CD4-positive, alpha-beta memory T cell (primary cell): ENCODE measurements around the gene EFNB2. TPM values are rescaled to one million over a fixed set of nuclear protein-coding genes. Genes with fewer than 3 reads are reported as not detected.

Experiments used
- CTCF ChIA-PET: fragments of 350-600 bp; sonication (Branson Sonifier 250); formaldehyde crosslinking; loops from one replicate; lab custom pipeline; 2021; ENCODE audit warnings: inconsistent platforms; ENCODE audit not compliant: partially characterized antibody; lab: Charles Lee
- POLR2A ChIA-PET: fragments of 350-600 bp; sonication (Branson Sonifier 250); formaldehyde crosslinking; loops from one replicate; lab custom pipeline; 2021; ENCODE audit not compliant: partially characterized antibody; lab: Charles Lee
- DNase-seq, 5 donors: peaks; one replicate each; pipeline versions ENCODE4 v3.0.0 to v3.0.0-alpha.2; 2020 to 2022; ENCODE audit warnings: mixed read lengths in 1 of 5
- H3K27ac ChIP-seq: one replicate; pipeline ENCODE4 v1.7.0; 2013; ENCODE audit warnings: low read depth, low read length
- H3K27me3 ChIP-seq: 2 replicates; pipeline ENCODE4 v1.7.0; 2013; ENCODE audit warnings: mild to moderate bottlenecking, low read length, moderate library complexity; ENCODE audit not compliant: insufficient read depth
- H3K36me3 ChIP-seq: 2 replicates; pipeline ENCODE4 v1.7.0; 2013; ENCODE audit warnings: mild to moderate bottlenecking, low read length, moderate library complexity; ENCODE audit not compliant: insufficient read depth
- H3K4me1 ChIP-seq: 2 replicates; pipeline ENCODE4 v1.7.0; 2013; ENCODE audit warnings: mild to moderate bottlenecking, low read length, moderate library complexity; ENCODE audit not compliant: insufficient read depth
- H3K4me3 ChIP-seq, 2 donors: one replicate each; pipeline ENCODE4 v1.7.0; 2013; ENCODE audit warnings: low read length in 2 of 2, mild to moderate bottlenecking in 1 of 2
- H3K9me3 ChIP-seq, 2 donors: one replicate each; pipeline ENCODE4 v1.7.0; 2013; ENCODE audit warnings: low read length in 2 of 2, control low read depth in 1 of 2; ENCODE audit not compliant: control insufficient read depth in 1 of 2
- H3K27ac Mint-ChIP-seq, 7 donors: one replicate each; pipeline ENCODE4 v1.8.0; 2020 to 2021; ENCODE audit warnings: mixed read lengths in 7 of 7, mild to moderate bottlenecking in 6 of 7, inconsistent platforms in 3 of 7, moderate library complexity in 3 of 7
- H3K27me3 Mint-ChIP-seq, 2 donors: one replicate each; pipeline ENCODE4 v1.8.0; 2020 to 2021; ENCODE audit warnings: mixed read lengths in 2 of 2
- H3K36me3 Mint-ChIP-seq, 2 donors: one replicate each; pipeline ENCODE4 v1.8.0; 2020 to 2021; ENCODE audit warnings: mixed read lengths in 2 of 2, inconsistent platforms in 1 of 2, mild to moderate bottlenecking in 1 of 2
- H3K4me1 Mint-ChIP-seq, 4 donors: one replicate each; pipeline ENCODE4 v1.8.0; 2020 to 2021; ENCODE audit warnings: mixed read lengths in 4 of 4, mild to moderate bottlenecking in 1 of 4
- H3K4me3 Mint-ChIP-seq, 8 donors: one replicate each; pipeline ENCODE4 v1.8.0; 2020 to 2021; ENCODE audit warnings: mixed read lengths in 8 of 8, mild to moderate bottlenecking in 7 of 8, moderate library complexity in 6 of 8, inconsistent platforms in 3 of 8
- H3K9me3 Mint-ChIP-seq, 8 donors: one replicate each; pipeline ENCODE4 v1.8.0; 2020 to 2021; ENCODE audit warnings: mixed read lengths in 8 of 8, mild to moderate bottlenecking in 5 of 8, inconsistent platforms in 3 of 8, moderate library complexity in 1 of 8
- intact Hi-C: fragments of 100-400 bp; cut with micrococcal nuclease; formaldehyde crosslinking; loops from one replicate; pipeline ENCODE4 v1.15.1; 2023
- polyA plus RNA-seq, 2 donors: library from polyadenylated mRNA; unstranded; fragments of 300-500 nt; fragmentation: Illumina TruSeq; gene quantifications; one replicate each; pipeline ENCODE4 v1.2.3, GENCODE V29; 2021
- total RNA-seq, 2 experiments: library from RNA; stranded (reverse); gene quantifications; one replicate each; pipeline ENCODE4 v1.2.3, GENCODE V29; 2021

The EFNB2 gene
- total and polyA plus RNA-seq, 4 experiments from 2014 or later = 0.05 to 0.38 (median 0.25) TPM; not detected in 1

- Mint-ChIP-seq H3K4me3 (peak overlapping the region in 1 of 8 donors; percentile 14), H3K4me1 (peaks cover 27 to 52% (median 43%) of the 10 kb centered on the region in 4 donors), H3K9me3 (no peaks in the 10 kb centered on the region), H3K36me3 (peaks cover 13 to 22% of the 10 kb centered on the region in 2 donors), H3K27me3 (no peaks in the 10 kb centered on the region), H3K27ac (peak overlapping the region in 3 of 7 donors; percentile 28 to 89 (median 57))
- peak overlapping the region; percentile 10 for H3K27ac ChIP-seq
- H3K36me3 ChIP-seq = no peaks in the 10 kb centered on the region
- H3K27me3 ChIP-seq = no peaks in the 10 kb centered on the region
- no peak overlapping the region for H3K4me3 ChIP-seq
- DNase-seq = no peak
- peaks cover 42% of the 10 kb centered on the region for H3K4me1 ChIP-seq
- intact Hi-C loops = loop anchor here (5.0 kb wide), 1 partner anchor 1432 kb away; no protein-coding TSS in a partner anchor
- no peaks in the 10 kb centered on the region for H3K9me3 ChIP-seq
- CTCF ChIA-PET = interaction anchor here (6.1 kb wide), 1 partner anchor 33 kb away, joined by 46 read pairs; the partner anchor contains the start of gene EFNB2
- POLR2A ChIA-PET = interaction anchor here (5.6 kb wide), 1 partner anchor 35 kb away, joined by 61 read pairs; the partner anchor contains the start of gene EFNB2
Observed at GRCh38 chr13:106569233-106570095, 34.0 kb upstream of the EFNB2 start.

GRCh38 chr13:106568299-106569003 lies 33.0 kb upstream of the EFNB2 start:
- H3K4me1 Mint-ChIP-seq = peaks cover 36 to 62% (median 53%) of the 10 kb centered on the region in 4 donors
- intact Hi-C loops = loop anchor here (1.0 to 5.0 kb wide), 2 partner anchors 33 to 1431 kb away; partner anchors contain the start of gene EFNB2
- no peaks in the 10 kb centered on the region for H3K27me3 Mint-ChIP-seq
- H3K27me3 ChIP-seq = no peaks in the 10 kb centered on the region
- H3K36me3 Mint-ChIP-seq = peaks cover 6 to 22% of the 10 kb centered on the region in 2 donors
- peak overlapping the region; percentile 33 to 95 for H3K4me3 ChIP-seq
- H3K27ac ChIP-seq = peak overlapping the region; percentile 95
- H3K4me1 ChIP-seq = peaks cover 52% of the 10 kb centered on the region
- ChIA-PET CTCF (interaction anchor here (2.0 to 6.1 kb wide), 2 partner anchors 32 to 52 kb away, joined by 6 to 46 read pairs; partner anchors contain the start of gene EFNB2), POLR2A (interaction anchor here (0.9 to 5.6 kb wide), 5 partner anchors 8 to 1429 kb away, joined by 3 to 61 read pairs (median 5); partner anchors contain the start of gene EFNB2)
- no peaks in the 10 kb centered on the region for H3K36me3 ChIP-seq
- no peaks in the 10 kb centered on the region for H3K9me3 Mint-ChIP-seq
- H3K27ac Mint-ChIP-seq = peak overlapping the region; percentile 92 to 98 (median 95)
- DNase-seq = no peak
- H3K9me3 ChIP-seq = no peaks in the 10 kb centered on the region
- peak overlapping the region; percentile 92 to 99 (median 98) for H3K4me3 Mint-ChIP-seq

GRCh38 chr13:106567474-106568298 lies 32.2 kb upstream of the EFNB2 start, which contains the start of gene ARGLU1:
Gene ARGLU1 (minus strand): TSS chr13:106568137. CDS start chr13:106567919, 218 bp downstream.
- Histone ChIP-seq H3K4me1 (peaks cover 59% of the 10 kb centered on the region), H3K36me3 (no peaks in the 10 kb centered on the region), H3K9me3 (no peaks in the 10 kb centered on the region), H3K27me3 (no peaks in the 10 kb centered on the region), H3K27ac (peak within 1 kb of the TSS; percentile 95), H3K4me3 (peak within 1 kb of the TSS; percentile 33 to 95)
- peak; percentile 93 to 97 (median 95) for DNase-seq
- intact Hi-C loops = loop anchor here (1.0 to 5.0 kb wide), 2 partner anchors 32 to 1430 kb away; partner anchors contain the start of gene EFNB2
- ChIA-PET CTCF (interaction anchor here (2.0 to 6.1 kb wide), 2 partner anchors 31 to 52 kb away, joined by 6 to 46 read pairs; partner anchors contain the start of gene EFNB2), POLR2A (interaction anchor here (0.9 to 5.6 kb wide), 6 partner anchors 9 to 1428 kb away, joined by 3 to 61 read pairs (median 4); partner anchors contain the start of gene EFNB2)
- Mint-ChIP-seq H3K27me3 (no peaks in the 10 kb centered on the region), H3K4me3 (peak within 1 kb of the TSS; percentile 94 to 100 (median 98)), H3K27ac (peak within 1 kb of the TSS; percentile 92 to 98 (median 95)), H3K9me3 (no peaks in the 10 kb centered on the region), H3K36me3 (peaks cover 4 to 22% of the 10 kb centered on the region in 2 donors), H3K4me1 (peaks cover 39 to 67% (median 57%) of the 10 kb centered on the region in 4 donors)

GRCh38 chr13:106566641-106567473 lies 31.4 kb upstream of the EFNB2 start:
- Histone ChIP-seq H3K27me3 (no peaks in the 10 kb centered on the region), H3K4me1 (peaks cover 66% of the 10 kb centered on the region), H3K36me3 (no peaks in the 10 kb centered on the region), H3K9me3 (no peaks in the 10 kb centered on the region), H3K27ac (peak overlapping the region; percentile 95), H3K4me3 (peak overlapping the region; percentile 10 to 95)
- H3K9me3 Mint-ChIP-seq = no peaks in the 10 kb centered on the region
- intact Hi-C loops = loop anchor here (5.0 kb wide), 1 partner anchor 1430 kb away; no protein-coding TSS in a partner anchor
- peak overlapping the region; percentile 92 to 98 (median 95) for H3K27ac Mint-ChIP-seq
- peak overlapping the region; percentile 94 to 100 (median 98) for H3K4me3 Mint-ChIP-seq
- H3K4me1 Mint-ChIP-seq = peaks cover 46 to 75% (median 64%) of the 10 kb centered on the region in 4 donors
- POLR2A ChIA-PET = interaction anchor here (1.0 to 5.6 kb wide), 6 partner anchors 10 to 1427 kb away, joined by 3 to 61 read pairs (median 4); partner anchors contain the start of gene EFNB2
- DNase-seq = peak in 2 of 5 donors; percentile 17 to 51
- CTCF ChIA-PET = interaction anchor here (1.0 to 6.1 kb wide), 3 partner anchors 10 to 53 kb away, joined by 3 to 46 read pairs (median 6); partner anchors contain the start of gene EFNB2
- no peaks in the 10 kb centered on the region for H3K27me3 Mint-ChIP-seq
- peaks cover 0 to 22% of the 10 kb centered on the region in 2 donors for H3K36me3 Mint-ChIP-seq

GRCh38 chr13:106565127-106565775 lies 29.8 kb upstream of the EFNB2 start:
- DNase-seq = no peak
- peaks cover 0 to 24% of the 10 kb centered on the region in 2 donors for H3K36me3 Mint-ChIP-seq
- H3K27ac ChIP-seq = peak overlapping the region; percentile 95

More at GRCh38 chr13:106565127-106565775, 29.8 kb upstream of the EFNB2 start:
- POLR2A ChIA-PET = interaction anchor here (1.2 to 5.6 kb wide), 4 partner anchors 8 to 30 kb away, joined by 3 to 61 read pairs (median 3); partner anchors contain the start of gene EFNB2
- CTCF ChIA-PET = interaction anchor here (0.7 to 6.1 kb wide), 3 partner anchors 8 to 55 kb away, joined by 3 to 46 read pairs (median 4); partner anchors contain the start of gene EFNB2
- Histone ChIP-seq H3K27me3 (no peaks in the 10 kb centered on the region), H3K4me3 (peak overlapping the region in 1 of 2 donors; percentile 10), H3K4me1 (peaks cover 82% of the 10 kb centered on the region), H3K9me3 (no peaks in the 10 kb centered on the region), H3K36me3 (no peaks in the 10 kb centered on the region)
- peak overlapping the region; percentile 94 to 100 (median 98) for H3K4me3 Mint-ChIP-seq
- no peaks in the 10 kb centered on the region for H3K9me3 Mint-ChIP-seq
- peaks cover 59 to 83% (median 71%) of the 10 kb centered on the region in 4 donors for H3K4me1 Mint-ChIP-seq
- no peaks in the 10 kb centered on the region for H3K27me3 Mint-ChIP-seq
- peak overlapping the region; percentile 52 to 95 (median 78) for H3K27ac Mint-ChIP-seq
- intact Hi-C loops = loop anchor here (5.0 kb wide), 1 partner anchor 1428 kb away; no protein-coding TSS in a partner anchor
